Hepatocyte (in vitro differentiated cells): ENCODE measurements around the gene SLC25A19.

Source experiments
- EZH2 ChIP-seq: fragments of 200-600 bp; sonication (generic); IDR thresholded peaks from 2 replicates; pipeline ENCODE4 v1.6.1; 2016; ENCODE audit warnings: antibody characterized with exemption, mild to moderate bottlenecking, borderline replicate concordance
- TF ChIP-seq, protein P1 (sequence below): fragments of 200-600 bp; sonication (generic); IDR thresholded peaks from 2 replicates; pipeline ENCODE4 v1.5.1; 2016; ENCODE audit warnings: antibody characterized with exemption, mild to moderate bottlenecking; ENCODE audit not compliant: poor library complexity

GRCh38 chr17:75242461-75243042 lies 46.7 kb downstream of the SLC25A19 start:
- TF ChIP-seq, protein P1, sequence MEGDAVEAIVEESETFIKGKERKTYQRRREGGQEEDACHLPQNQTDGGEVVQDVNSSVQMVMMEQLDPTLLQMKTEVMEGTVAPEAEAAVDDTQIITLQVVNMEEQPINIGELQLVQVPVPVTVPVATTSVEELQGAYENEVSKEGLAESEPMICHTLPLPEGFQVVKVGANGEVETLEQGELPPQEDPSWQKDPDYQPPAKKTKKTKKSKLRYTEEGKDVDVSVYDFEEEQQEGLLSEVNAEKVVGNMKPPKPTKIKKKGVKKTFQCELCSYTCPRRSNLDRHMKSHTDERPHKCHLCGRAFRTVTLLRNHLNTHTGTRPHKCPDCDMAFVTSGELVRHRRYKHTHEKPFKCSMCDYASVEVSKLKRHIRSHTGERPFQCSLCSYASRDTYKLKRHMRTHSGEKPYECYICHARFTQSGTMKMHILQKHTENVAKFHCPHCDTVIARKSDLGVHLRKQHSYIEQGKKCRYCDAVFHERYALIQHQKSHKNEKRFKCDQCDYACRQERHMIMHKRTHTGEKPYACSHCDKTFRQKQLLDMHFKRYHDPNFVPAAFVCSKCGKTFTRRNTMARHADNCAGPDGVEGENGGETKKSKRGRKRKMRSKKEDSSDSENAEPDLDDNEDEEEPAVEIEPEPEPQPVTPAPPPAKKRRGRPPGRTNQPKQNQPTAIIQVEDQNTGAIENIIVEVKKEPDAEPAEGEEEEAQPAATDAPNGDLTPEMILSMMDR: no peak
- no peak for TF ChIP-seq EZH2
